ENCODE measurements around the gene GPX6. TPM values are rescaled to one million over a fixed set of nuclear protein-coding genes. Genes with fewer than 3 reads are reported as not detected.
"Not testable (repeated sequence)": the region's sequence is repeated elsewhere in the genome, so short reads cannot be mapped to it uniquely, and the experiment has no call there.

Gene GPX6
- total and polyA plus RNA-seq, 4 experiments from 2014 or later, result not detected

DNA sequence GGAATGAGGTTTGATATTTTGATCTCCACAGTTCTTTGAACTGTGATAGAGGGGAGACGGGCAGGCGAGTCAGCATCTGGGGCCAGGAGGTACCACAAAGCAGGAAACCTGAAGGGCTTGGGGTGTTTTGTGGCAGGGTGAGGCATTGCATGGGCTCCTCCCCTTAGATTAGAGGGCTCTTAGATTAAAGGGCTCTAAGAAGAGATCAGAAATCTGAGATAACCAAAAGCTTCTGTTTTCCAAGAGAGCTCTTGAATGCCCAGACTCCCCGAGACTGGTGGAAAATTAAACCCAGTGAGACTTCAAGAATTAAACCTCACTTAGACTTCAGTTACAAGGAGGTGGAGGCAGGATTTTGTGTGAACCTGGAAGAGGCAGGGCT, 7.6 kb upstream of the GPX6 start:
- Mint-ChIP-seq H3K9me3 (no peaks in the 10 kb centered on the region), H3K27me3 (peaks cover 13 to 26% of the 10 kb centered on the region in 2 donors), H3K27ac (peak overlapping the region in 4 of 7 donors; percentile 10 to 67 (median 34)), H3K36me3 (no peaks in the 10 kb centered on the region), H3K4me1 (peaks cover 15 to 29% (median 24%) of the 10 kb centered on the region in 4 donors), H3K4me3 (peak overlapping the region in 7 of 8 donors; percentile 52 to 75 (median 61))
- H3K9me3 ChIP-seq (ENCODE audit: control insufficient read depth in 1 of 2, low read length in 2 of 2), result no peaks in the 10 kb centered on the region
- H3K36me3 ChIP-seq (ENCODE audit: insufficient read depth, low read length), result no peaks in the 10 kb centered on the region
- CTCF ChIA-PET (ENCODE audit: partially characterized antibody), result interaction anchor here (1.4 kb wide), 1 partner anchor 20 kb away, joined by 3 read pairs; no protein-coding TSS in a partner anchor
- no peak overlapping the region for H3K4me3 ChIP-seq (ENCODE audit: low read length in 2 of 2)
- H3K27me3 ChIP-seq (ENCODE audit: insufficient read depth, low read length), result no peaks in the 10 kb centered on the region
- H3K4me1 ChIP-seq (ENCODE audit: insufficient read depth, low read length), result peaks cover 26% of the 10 kb centered on the region
- peak; percentile 34 to 69 (median 43) for DNase-seq
- H3K27ac ChIP-seq (ENCODE audit: low read depth, low read length), result no peak overlapping the region
- POLR2A ChIA-PET (ENCODE audit: partially characterized antibody), result interaction anchor here (0.8 kb wide), 1 partner anchor 16 kb away, joined by 3 read pairs; no protein-coding TSS in a partner anchor
- intact Hi-C loops (cut with micrococcal nuclease), result loop anchor here (2.0 kb wide), 1 partner anchor 20 kb away; no protein-coding TSS in a partner anchor

- Mint-ChIP-seq H3K27me3 (peaks cover 15 to 24% of the 10 kb centered on the region in 2 donors), H3K4me1 (peaks cover 15 to 29% (median 24%) of the 10 kb centered on the region in 4 donors), H3K27ac (peak overlapping the region in 5 of 7 donors; percentile 1 to 68 (median 50)), H3K36me3 (no peaks in the 10 kb centered on the region), H3K9me3 (no peaks in the 10 kb centered on the region), H3K4me3 (peak overlapping the region in 7 of 8 donors; percentile 2 to 75 (median 59))
- Histone ChIP-seq H3K9me3 (ENCODE audit: control insufficient read depth in 1 of 2, low read length in 2 of 2) (no peaks in the 10 kb centered on the region), H3K36me3 (ENCODE audit: insufficient read depth, low read length) (no peaks in the 10 kb centered on the region), H3K4me1 (ENCODE audit: insufficient read depth, low read length) (peaks cover 26% of the 10 kb centered on the region), H3K4me3 (ENCODE audit: low read length in 2 of 2) (no peak overlapping the region), H3K27ac (ENCODE audit: low read depth, low read length) (no peak overlapping the region), H3K27me3 (ENCODE audit: insufficient read depth, low read length) (no peaks in the 10 kb centered on the region)
- intact Hi-C loops (cut with micrococcal nuclease), result loop anchor here (2.0 kb wide), 1 partner anchor 20 kb away; no protein-coding TSS in a partner anchor
- no peak for DNase-seq
- POLR2A ChIA-PET (ENCODE audit: partially characterized antibody), result interaction anchor here (0.8 kb wide), 1 partner anchor 16 kb away, joined by 3 read pairs; no protein-coding TSS in a partner anchor
- CTCF ChIA-PET (ENCODE audit: partially characterized antibody), result interaction anchor here (1.4 kb wide), 1 partner anchor 21 kb away, joined by 3 read pairs; no protein-coding TSS in a partner anchor
These were observed 7.1 kb upstream of the GPX6 start for GRCh38 chr6:28522594-28523240.

- POLR2A ChIA-PET (ENCODE audit: partially characterized antibody), result no interaction called here
These were observed 2.4 kb upstream of the GPX6 start for GRCh38 chr6:28517964-28518363.

DNA sequence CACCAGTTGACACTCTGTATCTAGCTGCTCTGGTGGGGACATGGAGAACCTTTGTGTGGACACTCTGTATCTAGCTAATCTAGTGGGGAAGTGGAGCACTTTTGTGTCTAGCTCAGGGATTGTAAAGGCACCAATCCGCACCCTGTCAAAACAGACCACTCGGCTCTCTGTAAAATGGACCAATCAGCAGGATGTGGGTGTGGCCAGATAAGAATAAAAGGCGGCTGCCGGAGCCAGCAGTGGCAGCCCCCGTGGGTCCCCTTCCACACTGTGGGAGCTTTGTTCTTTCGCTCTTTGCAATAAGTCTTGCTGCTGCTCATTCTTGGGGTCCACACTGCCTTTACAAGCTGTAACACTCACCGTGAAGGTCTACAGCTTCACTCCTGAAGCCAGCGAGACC, 3.2 kb downstream of the GPX6 start:
- DNase-seq; intact Hi-C loops (cut with micrococcal nuclease); H3K9me3 ChIP-seq (ENCODE audit: control insufficient read depth in 1 of 2, low read length in 2 of 2); H3K27ac ChIP-seq (ENCODE audit: low read depth, low read length); H3K27me3 ChIP-seq (ENCODE audit: insufficient read depth, low read length); H3K4me3 Mint-ChIP-seq; H3K9me3 Mint-ChIP-seq; H3K36me3 Mint-ChIP-seq; H3K36me3 ChIP-seq (ENCODE audit: insufficient read depth, low read length); H3K4me1 ChIP-seq (ENCODE audit: insufficient read depth, low read length); H3K27ac Mint-ChIP-seq; CTCF ChIA-PET (ENCODE audit: partially characterized antibody); H3K4me1 Mint-ChIP-seq; H3K4me3 ChIP-seq (ENCODE audit: low read length in 2 of 2): not testable (repeated sequence)
- peaks cover 7 to 33% of the 10 kb centered on the region in 2 donors for H3K27me3 Mint-ChIP-seq
- POLR2A ChIA-PET (ENCODE audit: partially characterized antibody), result interaction anchor here (0.5 kb wide), 1 partner anchor 68 kb away, joined by 3 read pairs; no protein-coding TSS in a partner anchor

More at GRCh38 chr6:28517964-28518363, 2.4 kb upstream of the GPX6 start:
- DNase-seq, result no peak
- no peaks in the 10 kb centered on the region for H3K9me3 Mint-ChIP-seq
- peaks cover 4 to 9% (median 8%) of the 10 kb centered on the region in 4 donors for H3K4me1 Mint-ChIP-seq
- CTCF ChIA-PET (ENCODE audit: partially characterized antibody), result no interaction called here
- no peaks in the 10 kb centered on the region for H3K36me3 ChIP-seq (ENCODE audit: insufficient read depth, low read length)
- H3K27ac Mint-ChIP-seq, result no peak overlapping the region
- no peak overlapping the region for H3K4me3 ChIP-seq (ENCODE audit: low read length in 2 of 2)
- H3K27me3 ChIP-seq (ENCODE audit: insufficient read depth, low read length), result no peaks in the 10 kb centered on the region
- H3K27ac ChIP-seq (ENCODE audit: low read depth, low read length), result no peak overlapping the region
- intact Hi-C loops (cut with micrococcal nuclease), result no loop called here
- H3K4me1 ChIP-seq (ENCODE audit: insufficient read depth, low read length), result peaks cover 6% of the 10 kb centered on the region
- no peaks in the 10 kb centered on the region for H3K36me3 Mint-ChIP-seq
- no peaks in the 10 kb centered on the region for H3K9me3 ChIP-seq (ENCODE audit: control insufficient read depth in 1 of 2, low read length in 2 of 2)
- H3K27me3 Mint-ChIP-seq, result peaks cover 10 to 33% of the 10 kb centered on the region in 2 donors
- H3K4me3 Mint-ChIP-seq, result no peak overlapping the region

DNA sequence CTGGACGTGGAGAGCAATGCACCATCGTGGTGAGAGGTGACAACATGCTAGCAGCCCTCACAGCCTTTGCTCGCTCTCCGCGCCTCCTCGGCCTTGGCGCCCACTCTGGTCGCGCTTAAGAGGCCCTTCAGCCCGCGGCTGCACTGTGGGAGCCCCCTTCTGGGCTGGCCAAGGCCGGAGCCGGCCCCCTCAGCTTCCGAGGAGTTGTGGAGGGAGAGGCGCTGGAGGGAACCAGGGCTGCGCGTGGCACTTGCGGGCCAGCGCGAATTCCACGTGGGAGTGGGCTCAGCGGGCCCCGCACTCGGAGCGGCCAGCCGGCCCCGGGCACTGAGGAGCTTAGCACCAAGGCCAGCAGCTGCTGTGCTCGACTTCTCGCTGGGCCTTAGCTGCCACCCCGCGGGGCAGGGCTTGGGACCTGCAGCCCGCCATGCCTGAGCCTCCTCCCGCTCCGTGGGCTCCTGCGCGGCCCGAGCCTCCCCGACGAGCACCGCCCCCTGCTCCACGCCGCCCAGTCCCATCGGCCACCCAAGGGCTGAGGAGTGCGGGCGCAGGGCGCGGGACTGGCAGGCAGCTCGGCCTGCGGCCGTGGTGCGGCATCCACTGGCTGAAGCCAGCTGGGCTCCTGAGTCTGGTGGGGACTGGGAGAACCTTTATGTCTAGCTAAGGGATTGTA, 3.8 kb downstream of the GPX6 start:
- H3K9me3 ChIP-seq (ENCODE audit: control insufficient read depth in 1 of 2, low read length in 2 of 2), result no peaks in the 10 kb centered on the region
- H3K4me3 Mint-ChIP-seq, result no peak overlapping the region
- CTCF ChIA-PET (ENCODE audit: partially characterized antibody), result no interaction called here
- peaks cover 10% of the 10 kb centered on the region for H3K4me1 ChIP-seq (ENCODE audit: insufficient read depth, low read length)
- peaks cover 7 to 11% (median 8%) of the 10 kb centered on the region in 4 donors for H3K4me1 Mint-ChIP-seq
- H3K36me3 Mint-ChIP-seq, result no peaks in the 10 kb centered on the region
- no peak for DNase-seq
- intact Hi-C loops (cut with micrococcal nuclease), result no loop called here
- H3K4me3 ChIP-seq (ENCODE audit: low read length in 2 of 2), result no peak overlapping the region
- no peaks in the 10 kb centered on the region for H3K9me3 Mint-ChIP-seq
- no peaks in the 10 kb centered on the region for H3K27me3 ChIP-seq (ENCODE audit: insufficient read depth, low read length)
- H3K27me3 Mint-ChIP-seq, result peaks cover 4 to 32% of the 10 kb centered on the region in 2 donors
- no peaks in the 10 kb centered on the region for H3K36me3 ChIP-seq (ENCODE audit: insufficient read depth, low read length)
- H3K27ac ChIP-seq (ENCODE audit: low read depth, low read length), result no peak overlapping the region
- POLR2A ChIA-PET (ENCODE audit: partially characterized antibody), result no interaction called here
- H3K27ac Mint-ChIP-seq, result no peak overlapping the region

DNA sequence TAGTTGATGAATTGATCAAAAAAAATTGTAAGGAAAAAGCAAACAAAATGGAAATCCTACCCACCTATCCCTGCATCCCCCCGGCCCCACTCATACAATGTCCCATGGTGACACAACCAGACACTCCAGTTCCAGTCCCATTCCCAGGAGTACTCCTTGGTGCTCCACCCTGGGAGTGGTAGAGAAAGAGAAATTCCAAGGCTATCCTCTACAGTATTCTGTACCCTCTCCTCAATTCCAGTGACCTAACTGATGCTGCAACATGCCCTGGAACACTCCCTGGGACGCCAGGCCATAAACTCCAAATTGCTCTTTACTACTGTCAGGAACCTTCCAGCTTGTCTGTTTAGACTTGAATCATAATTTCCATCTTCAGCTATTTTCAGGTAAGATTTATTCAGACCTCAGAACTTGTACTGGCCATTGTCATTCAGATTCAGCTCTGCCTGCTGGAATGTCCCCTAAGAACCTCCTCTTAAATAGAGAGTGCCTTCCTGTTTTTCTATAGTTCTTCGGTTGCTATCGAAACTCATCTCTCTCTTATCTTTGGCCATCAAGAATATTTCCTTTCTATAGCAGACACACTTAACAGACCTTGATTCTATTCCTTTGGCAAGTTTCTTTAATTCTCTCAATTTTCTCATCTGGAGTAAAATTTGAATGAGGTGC, 8.7 kb downstream of the GPX6 start:
- Mint-ChIP-seq H3K27ac (peak overlapping the region in 6 of 7 donors; percentile 6 to 72 (median 64)), H3K27me3 (peaks cover 7 to 16% of the 10 kb centered on the region in 2 donors), H3K9me3 (peaks cover 0 to 2% (median 0%) of the 10 kb centered on the region in 8 donors), H3K36me3 (no peaks in the 10 kb centered on the region), H3K4me1 (peaks cover 9 to 18% (median 15%) of the 10 kb centered on the region in 4 donors), H3K4me3 (peak overlapping the region in 7 of 8 donors; percentile 2 to 61 (median 5))
- no peaks in the 10 kb centered on the region for H3K9me3 ChIP-seq (ENCODE audit: control insufficient read depth in 1 of 2, low read length in 2 of 2)
- H3K27me3 ChIP-seq (ENCODE audit: insufficient read depth, low read length), result no peaks in the 10 kb centered on the region
- ChIA-PET POLR2A (ENCODE audit: partially characterized antibody) (interaction anchor here (1.4 kb wide), 1 partner anchor 16 kb away, joined by 3 read pairs; no protein-coding TSS in a partner anchor), CTCF (ENCODE audit: partially characterized antibody) (interaction anchor here (1.4 kb wide), 1 partner anchor 36 kb away, joined by 5 read pairs; no protein-coding TSS in a partner anchor)
- H3K36me3 ChIP-seq (ENCODE audit: insufficient read depth, low read length), result no peaks in the 10 kb centered on the region
- peak in 1 of 5 donors; percentile 17 for DNase-seq
- no peak overlapping the region for H3K27ac ChIP-seq (ENCODE audit: low read depth, low read length)
- H3K4me1 ChIP-seq (ENCODE audit: insufficient read depth, low read length), result peaks cover 14% of the 10 kb centered on the region
- intact Hi-C loops (cut with micrococcal nuclease), result no loop called here
- H3K4me3 ChIP-seq (ENCODE audit: low read length in 2 of 2), result no peak overlapping the region

DNA sequence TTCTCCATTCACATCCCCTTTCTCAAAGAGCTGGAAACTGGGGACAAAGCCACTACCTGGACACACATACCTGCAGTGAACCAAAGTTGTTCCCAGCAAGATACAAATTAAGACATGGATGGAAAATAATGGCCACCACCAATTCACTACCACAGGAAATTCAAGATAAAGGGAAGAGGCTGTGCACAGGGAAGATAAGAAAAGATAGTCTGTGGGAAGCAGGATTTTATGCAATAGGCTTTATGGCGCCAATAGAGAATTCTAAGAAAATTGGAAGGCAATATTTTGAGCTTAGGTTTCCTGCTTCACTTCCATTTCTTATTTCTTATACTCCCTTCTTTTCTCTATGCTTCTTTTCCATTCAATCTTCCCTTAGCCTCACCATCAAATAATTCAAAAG, 9.9 kb downstream of the GPX6 start:
- Histone ChIP-seq H3K4me1 (ENCODE audit: insufficient read depth, low read length) (peaks cover 14% of the 10 kb centered on the region), H3K9me3 (ENCODE audit: control insufficient read depth in 1 of 2, low read length in 2 of 2) (no peaks in the 10 kb centered on the region), H3K4me3 (ENCODE audit: low read length in 2 of 2) (no peak overlapping the region), H3K36me3 (ENCODE audit: insufficient read depth, low read length) (no peaks in the 10 kb centered on the region), H3K27ac (ENCODE audit: low read depth, low read length) (no peak overlapping the region), H3K27me3 (ENCODE audit: insufficient read depth, low read length) (no peaks in the 10 kb centered on the region)
- DNase-seq, result no peak
- Mint-ChIP-seq H3K9me3 (peaks cover 0 to 2% (median 0%) of the 10 kb centered on the region in 8 donors), H3K27me3 (peaks cover 5 to 16% of the 10 kb centered on the region in 2 donors), H3K4me1 (peaks cover 9 to 18% (median 15%) of the 10 kb centered on the region in 4 donors), H3K4me3 (no peak overlapping the region), H3K36me3 (no peaks in the 10 kb centered on the region), H3K27ac (no peak overlapping the region)
- ChIA-PET CTCF (ENCODE audit: partially characterized antibody) (no interaction called here), POLR2A (ENCODE audit: partially characterized antibody) (no interaction called here)
- intact Hi-C loops (cut with micrococcal nuclease), result no loop called here
